COLO829 (cell line): Measurements from ENCODE around the gene POLR3GL.

Source experiments
- DNase-seq: peaks from one replicate; pipeline ENCODE4 v3.0.0; 2012; ENCODE audit warnings: low spot score

POLR3GL gene

DNA sequence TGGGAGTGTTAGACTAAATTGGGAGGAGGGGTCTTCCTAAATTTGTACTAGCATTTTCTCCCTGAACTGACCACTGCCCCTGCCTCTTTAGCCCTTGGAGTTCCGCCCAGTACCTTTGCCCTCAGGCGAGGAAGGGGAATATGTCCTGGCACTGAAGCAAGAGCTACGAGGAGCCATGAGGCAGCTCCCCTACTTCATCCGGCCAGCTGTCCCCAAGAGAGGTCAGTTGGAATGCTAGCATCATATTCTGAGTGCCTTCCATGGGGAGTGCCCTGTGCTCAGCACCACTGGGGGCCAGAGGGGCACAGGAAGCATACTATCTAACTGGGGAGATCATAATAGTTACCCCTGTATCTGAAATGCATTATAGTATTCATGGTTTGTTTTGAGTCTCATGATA lies 10.7 kb downstream of the POLR3GL start:
- DNase-seq = no peak

GRCh38 chr1:145977016-145977415 lies 12.5 kb downstream of the POLR3GL start:
- DNase-seq = no peak

DNA sequence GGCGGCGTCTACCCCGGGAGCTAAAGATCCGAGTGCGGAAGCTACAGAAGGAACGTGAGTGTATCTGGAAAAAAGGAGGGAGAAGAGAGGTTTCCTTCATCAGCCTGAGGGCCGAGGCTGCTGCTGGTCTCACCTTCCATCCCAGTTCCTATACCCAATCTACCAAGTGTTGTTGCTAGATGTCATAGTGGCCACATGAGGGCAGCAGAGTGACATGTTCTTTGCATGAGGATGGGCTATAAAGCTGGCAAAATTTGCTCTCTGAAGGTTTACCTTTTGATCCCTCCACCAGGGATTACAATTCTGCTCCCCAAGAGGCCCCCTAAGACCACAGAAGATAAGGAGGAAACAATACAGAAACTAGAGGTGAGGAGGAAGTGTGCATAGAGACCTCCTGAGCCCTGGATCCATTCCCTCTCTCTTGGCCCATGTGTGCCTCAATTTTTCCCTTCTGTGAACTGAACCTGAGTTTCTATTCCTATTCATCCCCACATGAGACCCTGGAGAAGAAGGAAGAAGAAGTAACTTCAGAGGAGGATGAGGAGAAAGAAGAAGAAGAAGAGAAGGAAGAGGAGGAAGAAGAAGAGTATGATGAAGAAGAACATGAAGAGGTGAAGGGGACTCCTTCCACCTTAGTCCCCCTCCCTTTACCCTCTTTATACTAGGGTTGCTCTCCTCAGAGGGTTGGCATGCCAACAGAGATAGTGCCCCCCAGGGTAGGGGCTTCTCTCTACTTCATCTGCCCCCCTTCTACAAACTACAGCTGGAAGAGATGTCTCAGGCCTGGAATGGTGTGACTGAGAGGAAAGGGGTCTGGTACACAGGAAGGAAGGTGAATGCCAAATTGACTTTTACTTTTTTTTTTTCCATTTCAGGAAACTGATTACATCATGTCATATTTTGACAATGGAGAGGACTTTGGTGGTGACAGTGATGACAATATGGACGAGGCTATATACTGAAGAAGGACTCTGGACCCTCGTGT lies 13.3 kb downstream of the POLR3GL start:
- peak; percentile 89 for DNase-seq

- no peak for DNase-seq
These were observed 14.0 kb downstream of the POLR3GL start for GRCh38 chr1:145978471-145978853.

DNA sequence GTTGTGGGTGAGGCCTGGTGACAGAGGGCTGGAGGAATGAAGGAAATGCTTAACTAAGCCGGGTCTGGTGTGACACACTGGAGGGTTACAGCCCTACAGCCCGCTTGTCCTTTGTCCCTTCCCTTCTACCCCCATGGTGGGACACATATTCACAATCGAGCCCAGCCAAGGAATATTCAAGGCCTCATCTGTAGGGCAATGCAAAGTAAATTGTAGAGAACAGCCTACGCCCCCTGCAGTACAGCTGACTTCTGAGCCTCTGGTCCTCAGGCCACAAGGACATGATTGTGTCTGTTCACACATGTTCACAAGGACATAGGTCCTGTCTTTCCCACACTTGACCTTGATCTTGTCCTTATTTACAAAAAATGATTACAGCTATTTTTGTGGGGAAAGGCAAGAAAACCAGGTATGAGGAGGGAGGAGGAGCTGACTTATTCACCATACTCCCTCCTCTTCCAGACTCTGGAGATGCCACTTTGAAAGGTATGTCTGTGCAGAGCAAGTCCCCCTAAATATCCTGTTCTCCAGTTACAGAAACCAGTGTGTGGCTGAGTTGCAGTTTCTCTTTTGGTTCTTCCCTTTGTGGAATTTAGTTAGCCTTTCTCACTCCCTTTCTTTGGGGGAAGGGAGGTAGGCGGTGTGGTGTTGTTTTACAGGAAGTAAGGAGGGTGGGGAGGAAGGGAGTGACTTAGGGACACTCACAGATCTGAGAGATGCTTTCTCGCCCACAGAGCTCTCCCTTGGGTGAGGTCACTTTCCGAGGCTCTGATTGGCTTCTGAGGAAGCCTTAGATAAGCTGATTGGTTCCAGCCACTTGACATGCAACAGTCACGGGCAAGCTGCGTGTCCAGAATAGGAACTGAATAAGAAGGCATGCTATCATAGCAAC lies 14.6 kb downstream of the POLR3GL start:
- DNase-seq = peak; percentile 98

DNA sequence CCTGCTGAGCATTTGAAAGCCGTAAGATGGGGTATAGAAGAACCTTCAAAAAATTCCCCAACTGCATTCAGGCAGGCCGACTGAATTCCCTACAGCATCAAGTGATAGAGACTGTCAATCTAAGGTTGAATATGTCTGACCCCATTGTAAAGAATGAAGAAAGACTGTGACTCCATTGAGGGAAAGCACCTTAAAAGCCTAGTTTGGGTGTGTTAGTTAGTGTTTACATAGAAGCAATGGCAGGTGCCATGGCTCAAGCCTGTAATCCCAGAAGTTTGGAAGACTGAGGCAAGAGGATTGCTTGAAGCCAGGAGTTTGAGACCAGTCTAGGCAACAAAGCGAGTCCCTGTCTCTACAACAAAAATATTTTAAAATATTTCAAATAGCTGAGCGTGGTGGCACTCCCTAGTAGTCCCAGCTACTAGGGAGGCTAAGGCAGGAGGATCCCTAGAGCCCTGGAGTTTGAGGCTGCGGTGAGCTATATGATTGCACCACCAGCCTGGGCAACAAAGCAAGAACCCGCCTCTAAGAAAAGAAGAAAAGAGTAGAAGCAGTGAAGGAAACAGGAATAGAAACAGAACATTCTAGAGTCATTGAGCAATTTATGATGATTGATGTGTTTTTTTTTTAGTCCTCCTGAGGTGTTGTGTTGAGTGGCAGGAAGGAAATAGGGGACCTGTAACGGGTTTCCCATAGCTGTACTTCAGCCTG lies 15.4 kb downstream of the POLR3GL start:
- DNase-seq = no peak

- DNase-seq = no peak
These were observed 16.0 kb downstream of the POLR3GL start for GRCh38 chr1:145980457-145980994.

DNA sequence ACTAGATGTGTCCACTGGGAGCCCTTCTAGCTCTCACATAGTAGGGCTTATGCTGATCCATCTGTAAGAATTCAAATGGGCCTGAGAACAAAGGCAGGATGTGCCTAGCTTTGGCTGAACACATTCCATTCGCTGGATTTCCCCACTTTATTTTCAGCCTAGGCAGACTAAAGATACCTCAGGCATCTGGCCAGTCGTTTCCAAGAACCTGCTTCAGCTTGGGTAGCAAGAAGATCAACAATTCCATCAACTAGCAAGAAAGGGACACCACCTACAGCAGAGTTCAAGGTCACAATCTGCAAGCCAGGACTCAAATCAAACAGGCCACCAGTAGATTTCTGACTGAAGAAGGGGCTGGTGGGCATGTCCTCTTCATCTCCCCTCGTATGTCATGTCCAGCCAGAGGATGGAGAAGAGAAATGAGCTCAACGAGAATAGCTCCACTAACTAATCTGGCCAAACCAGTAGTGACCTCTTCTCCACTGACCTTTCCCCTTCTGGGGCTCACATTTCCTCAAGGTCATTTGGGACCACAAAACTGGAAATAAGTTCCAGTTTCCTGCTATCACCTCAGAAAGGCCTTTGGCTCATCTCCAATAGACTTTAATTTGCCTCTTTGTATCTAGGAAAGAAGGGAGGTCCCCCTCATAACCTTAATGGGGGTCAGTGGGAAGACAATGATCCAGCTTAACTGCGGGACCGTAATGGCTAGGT lies 17.7 kb downstream of the POLR3GL start:
- no peak for DNase-seq

- DNase-seq = no peak
These were observed 18.8 kb downstream of the POLR3GL start for GRCh38 chr1:145983206-145983675.

GRCh38 chr1:145983960-145984830 lies 19.7 kb downstream of the POLR3GL start:
- DNase-seq = no peak

- no peak for DNase-seq
These were observed 20.6 kb downstream of the POLR3GL start for GRCh38 chr1:145985129-145985501.

DNA sequence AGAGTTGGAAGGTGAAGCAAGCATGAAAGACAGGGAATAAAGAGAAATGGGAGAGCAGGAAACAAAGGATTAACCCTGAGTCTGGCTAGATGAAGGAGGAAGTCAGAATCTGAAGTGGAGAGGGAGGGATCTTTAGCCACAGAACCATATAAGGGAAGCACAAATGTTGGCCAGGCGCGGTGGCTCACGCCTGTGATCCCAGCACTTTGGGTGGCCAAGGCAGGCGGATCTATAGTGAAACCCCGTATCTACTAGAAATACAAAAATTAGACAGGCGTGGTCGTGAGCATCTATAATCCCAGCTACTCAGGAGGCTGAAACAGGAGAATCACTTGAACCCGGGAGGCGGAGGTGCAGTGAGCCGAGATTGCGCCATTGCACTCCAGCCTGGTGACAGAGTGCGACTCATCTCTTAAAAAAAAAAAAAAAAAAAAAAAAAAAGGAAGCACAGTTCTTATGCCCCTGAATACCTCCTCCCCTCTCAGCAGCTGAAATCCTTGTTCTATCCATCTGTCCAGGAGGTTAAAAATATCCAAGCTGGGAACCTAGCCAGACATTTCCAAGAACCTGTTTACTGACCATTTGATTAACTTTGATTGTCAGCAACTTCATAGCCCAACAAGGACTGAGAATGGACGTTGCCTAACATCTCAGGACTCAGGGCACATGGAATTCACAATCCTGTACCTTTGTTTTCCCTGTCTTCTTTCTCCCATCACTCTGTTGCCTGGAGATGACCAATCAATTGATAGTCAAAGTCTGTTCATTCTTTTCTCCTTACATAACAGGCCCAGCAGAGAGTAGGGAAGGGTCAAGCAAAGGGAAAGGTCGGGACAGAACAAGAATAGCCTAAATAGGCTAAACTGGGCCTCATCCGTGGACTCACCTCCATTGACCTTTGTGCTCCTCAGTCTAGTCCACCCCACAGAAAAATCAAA lies 21.3 kb downstream of the POLR3GL start:
- DNase-seq = no peak

- no peak for DNase-seq
These were observed 22.1 kb downstream of the POLR3GL start for GRCh38 chr1:145986551-145986950.

DNA sequence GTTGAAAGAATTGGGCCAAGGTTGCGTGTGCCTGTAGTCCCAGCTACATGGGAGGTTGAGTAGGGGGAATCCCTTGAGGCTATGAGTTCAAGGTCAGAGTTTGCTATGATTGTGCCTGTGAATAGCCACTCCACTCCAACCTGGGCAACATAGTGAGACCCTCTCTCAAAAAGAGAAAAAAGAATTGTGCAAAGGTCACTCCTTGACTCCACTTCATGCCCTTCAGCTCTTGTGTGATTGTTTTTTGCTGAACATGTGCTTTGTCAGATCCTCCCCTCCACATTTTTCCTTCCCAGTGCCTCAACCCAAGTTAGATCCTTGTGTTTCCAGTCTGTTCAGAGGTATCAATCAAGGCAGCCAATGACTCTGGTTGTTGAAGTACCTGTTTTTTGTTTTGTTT lies 23.4 kb downstream of the POLR3GL start:
- no peak for DNase-seq

GRCh38 chr1:145988773-145989172 lies 24.3 kb downstream of the POLR3GL start:
- no peak for DNase-seq

DNA sequence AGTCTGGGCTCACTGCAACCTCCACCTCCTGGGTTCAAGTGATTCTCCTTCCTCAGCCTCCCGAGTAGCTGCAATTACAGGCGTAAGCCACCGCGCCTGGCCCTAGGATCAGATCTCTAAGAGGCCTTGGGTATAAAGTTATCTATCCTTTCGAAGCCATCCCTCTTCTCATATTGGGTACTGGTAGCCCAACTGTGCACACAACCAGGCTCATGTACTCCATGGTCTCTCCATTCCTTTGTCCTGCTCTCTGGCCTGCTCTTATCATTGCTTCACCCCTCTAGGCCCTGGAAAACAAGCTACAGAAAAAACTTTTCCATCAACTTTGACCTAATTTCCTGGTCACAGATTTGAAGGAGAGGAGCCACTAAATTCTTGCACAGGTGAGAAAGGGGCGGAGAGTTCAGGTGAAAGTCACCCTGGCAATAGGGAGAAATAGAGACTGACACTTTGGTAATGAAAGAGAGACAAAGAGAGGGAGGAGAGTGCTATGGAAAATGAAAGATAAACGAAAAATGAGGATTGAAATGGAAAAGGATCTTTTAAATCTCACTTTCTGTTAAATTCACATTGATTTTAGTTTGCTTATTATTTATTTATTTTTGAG lies 25.9 kb downstream of the POLR3GL start:
- no peak for DNase-seq

GRCh38 chr1:145991735-145992412 lies 27.4 kb downstream of the POLR3GL start:
- no peak for DNase-seq

GRCh38 chr1:145992502-145992936 lies 28.0 kb downstream of the POLR3GL start:
- no peak for DNase-seq
